Ovary (tissue), 3 donors: Measurements from ENCODE around the gene DKK3.

Experiments
- CTCF ChIP-seq, 3 donors: fragments of 450-650 bp in 2 of 3; fragments of 200-600 bp in 1 of 3; IDR thresholded peaks; one replicate each; pipeline versions ENCODE4 v1.5.1 to v1.8.0; 2016 to 2022; ENCODE audit warnings: antibody characterized with exemption in 3 of 3, mild to moderate bottlenecking in 1 of 3
- POLR2A ChIP-seq: fragments of 450-650 bp; IDR thresholded peaks from one replicate; pipeline ENCODE4 v1.6.1; 2017; ENCODE audit warnings: antibody characterized with exemption, mild to moderate bottlenecking, moderate library complexity
- donor health status: DM: no; HTN: no; CAD: no.

GRCh38 chr11:12013781-12014180, 5.4 kb upstream of the DKK3 start:
- TF ChIP-seq POLR2A (no peak), CTCF (IDR thresholded peaks at IDR 0.05) (no peak)
